UCSD-AML1 (cell line): ENCODE data around the gene VWF.
"Not testable (repeated sequence)": the region's sequence is repeated elsewhere in the genome, so short reads cannot be mapped to it uniquely, and the experiment has no call there.

Source experiments
- DNase-seq: peaks from one replicate; lab custom pipeline; 2025; ENCODE audit not compliant: unreplicated experiment; lab: John Stamatoyannopoulos, UW

VWF gene

GRCh38 chr12:6106218-6106617, 18.3 kb downstream of the VWF start:
- no peak for DNase-seq

DNA sequence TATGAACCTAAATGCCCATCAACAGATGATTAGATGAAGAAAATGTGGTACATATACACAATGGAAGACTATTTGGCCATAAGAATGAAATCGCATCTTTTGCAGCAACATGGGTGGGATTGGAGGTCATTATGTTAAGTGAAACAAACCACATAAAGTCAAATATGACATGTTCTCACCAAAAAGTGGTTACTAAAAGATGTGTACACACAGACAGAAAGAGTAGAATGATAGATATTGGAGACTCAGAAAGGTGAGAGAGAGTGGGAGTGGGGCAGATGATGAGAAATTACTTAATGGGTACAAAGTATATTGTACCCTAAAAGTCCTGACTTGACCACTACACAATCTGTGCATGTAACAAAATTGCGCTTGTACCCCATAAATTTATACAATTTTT, 19.6 kb downstream of the VWF start:
- DNase-seq, result no peak

GRCh38 chr12:6104027-6104426, 20.4 kb downstream of the VWF start:
- no peak for DNase-seq

- not testable (repeated sequence) for DNase-seq
Observed at GRCh38 chr12:6102021-6102420, 22.4 kb downstream of the VWF start.

- DNase-seq, result no peak
Observed at GRCh38 chr12:6099316-6099715, 25.2 kb downstream of the VWF start.

GRCh38 chr12:6097411-6097810, 27.1 kb downstream of the VWF start:
- no peak for DNase-seq

GRCh38 chr12:6096527-6096926, 27.9 kb downstream of the VWF start:
- DNase-seq, result no peak

- no peak for DNase-seq
Observed at GRCh38 chr12:6095269-6095668, 29.2 kb downstream of the VWF start.

DNA sequence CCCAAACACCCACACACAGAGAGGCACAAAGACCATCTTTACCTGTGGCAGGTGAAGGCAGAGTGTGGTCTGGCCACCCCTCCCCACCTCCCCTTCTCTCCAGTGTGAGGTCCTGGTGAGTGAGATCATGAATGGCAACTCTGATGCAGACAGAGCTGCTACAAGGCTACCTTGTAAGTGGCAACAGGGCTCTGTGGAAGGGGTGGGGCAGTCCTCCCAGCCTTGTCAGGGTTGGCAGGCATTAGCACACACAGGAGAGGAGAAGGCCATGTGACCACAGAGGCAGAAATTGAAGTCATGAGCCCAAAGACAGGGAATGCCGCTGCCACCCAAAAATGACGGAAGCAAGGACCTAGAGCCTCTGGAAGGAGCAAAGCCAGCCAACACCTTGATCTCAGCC, 30.7 kb downstream of the VWF start:
- no peak for DNase-seq

GRCh38 chr12:6092784-6093722, 31.4 kb downstream of the VWF start:
- DNase-seq, result no peak

- no peak for DNase-seq
Observed at GRCh38 chr12:6091786-6092566, 32.5 kb downstream of the VWF start.

DNA sequence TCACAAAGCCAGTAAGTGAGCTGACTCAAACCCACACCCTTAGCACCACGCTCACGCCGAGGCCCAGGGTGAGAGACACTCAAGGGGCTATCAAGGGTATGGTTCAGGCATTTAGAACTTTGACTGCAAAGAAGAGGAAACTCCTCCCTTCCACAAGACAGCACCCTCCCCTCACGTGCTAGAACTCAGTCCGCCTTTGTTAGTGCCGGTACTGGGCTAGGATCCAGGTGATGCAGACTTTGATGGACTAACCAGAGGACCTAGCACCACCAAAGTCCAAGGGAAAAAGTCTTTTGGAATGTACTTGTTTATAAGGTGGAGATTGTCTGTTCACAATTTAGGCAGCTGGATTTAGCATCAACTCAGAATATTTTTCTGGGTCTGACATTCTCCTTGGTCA, 33.7 kb downstream of the VWF start:
- no peak for DNase-seq

GRCh38 chr12:6088921-6089747, 35.3 kb downstream of the VWF start:
- no peak for DNase-seq

DNA sequence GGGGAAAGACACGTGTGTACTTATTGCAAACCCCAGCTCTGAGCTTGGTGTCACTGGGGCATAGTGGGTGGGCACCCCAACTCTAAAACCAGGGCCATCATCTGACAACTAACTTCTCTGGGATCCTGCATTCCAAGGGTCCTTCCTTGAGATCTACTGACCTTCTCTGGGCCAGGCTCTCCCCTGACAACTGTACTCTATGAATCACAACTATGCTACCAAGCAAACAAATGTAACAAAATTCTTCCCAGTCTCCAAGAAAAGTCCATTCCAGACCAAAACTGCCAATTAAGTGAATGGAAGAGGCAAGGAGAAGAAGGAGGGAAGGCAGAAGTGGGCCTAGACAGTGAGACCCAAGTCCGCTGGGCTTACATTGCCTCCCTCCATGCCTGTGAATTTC, 38.2 kb downstream of the VWF start:
- no peak for DNase-seq

- no peak for DNase-seq
Observed at GRCh38 chr12:6085841-6086240, 38.6 kb downstream of the VWF start.

- no peak for DNase-seq
Observed at GRCh38 chr12:6084969-6085450, 39.5 kb downstream of the VWF start.

- no peak for DNase-seq
Observed at GRCh38 chr12:6084261-6084968, 40.1 kb downstream of the VWF start.

- DNase-seq, result no peak
Observed at GRCh38 chr12:6083601-6084000, 40.9 kb downstream of the VWF start.

DNA sequence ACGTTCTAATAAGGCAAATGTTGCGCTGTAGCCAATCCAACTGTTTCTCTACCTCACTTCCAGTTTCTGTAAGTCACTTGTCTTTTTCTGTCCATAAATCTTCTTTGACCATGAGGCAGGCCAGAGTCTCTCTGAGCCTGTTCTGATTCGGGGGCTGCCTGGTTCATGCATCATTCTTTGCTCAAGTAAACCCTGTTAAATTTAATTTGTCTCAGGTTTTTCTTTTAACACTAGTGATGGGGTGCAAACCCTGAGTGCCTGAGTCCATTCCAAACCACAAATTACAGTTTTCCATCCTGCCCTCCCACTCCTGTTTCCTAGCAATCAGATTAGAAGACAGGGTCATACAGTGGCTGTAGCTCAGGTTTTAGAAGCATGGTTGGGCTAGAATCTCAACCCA, 41.9 kb downstream of the VWF start:
- no peak for DNase-seq
